LNCaP clone FGC (cell line): ENCODE results near the gene XRCC1.
A peak's percentile ranks its signal among the peaks of the same experiment; 100 is the strongest.

Source experiments
- DNase-seq: peaks from one replicate; pipeline ENCODE4 v3.0.0-alpha.2; 2011; ENCODE audit warnings: low read depth
- H3K4me3 ChIP-seq: 2 replicates; pipeline ENCODE4 v1.5.1; 2011; ENCODE audit warnings: mild to moderate bottlenecking, low read depth, low read length, control low read depth
- TF ChIP-seq, protein P1 (sequence below): IDR thresholded peaks from 2 replicates; pipeline ENCODE4 v1.5.1; 2012; ENCODE audit warnings: mild to moderate bottlenecking; ENCODE audit not compliant: control insufficient read depth, insufficient read depth; ENCODE audit errors: extremely low read depth

Gene XRCC1

DNA sequence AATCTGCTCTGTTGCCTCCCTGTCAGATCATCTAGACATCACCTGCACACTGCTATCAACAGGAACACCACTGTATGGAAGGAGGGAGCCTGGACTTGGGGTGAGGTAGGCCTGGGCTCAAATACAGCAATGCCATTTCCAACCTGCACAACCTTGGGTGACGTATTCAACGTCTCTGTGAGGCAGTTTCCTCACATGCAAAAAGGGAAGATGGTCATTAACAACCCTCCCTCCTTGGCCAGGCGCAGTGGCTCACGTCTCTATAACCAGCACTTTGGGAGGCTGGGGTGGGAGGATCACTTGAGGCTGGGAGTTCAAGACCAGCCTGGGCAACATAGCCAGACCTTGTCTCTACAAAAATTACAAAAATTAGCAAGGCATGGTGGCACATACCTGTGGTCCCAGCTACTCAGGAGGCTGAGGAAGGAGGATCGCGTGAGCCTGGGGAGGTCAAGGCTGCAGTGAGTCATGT is 13.1 kb downstream of the XRCC1 start:
- no peak overlapping the region for H3K4me3 ChIP-seq
- TF ChIP-seq, protein P1, sequence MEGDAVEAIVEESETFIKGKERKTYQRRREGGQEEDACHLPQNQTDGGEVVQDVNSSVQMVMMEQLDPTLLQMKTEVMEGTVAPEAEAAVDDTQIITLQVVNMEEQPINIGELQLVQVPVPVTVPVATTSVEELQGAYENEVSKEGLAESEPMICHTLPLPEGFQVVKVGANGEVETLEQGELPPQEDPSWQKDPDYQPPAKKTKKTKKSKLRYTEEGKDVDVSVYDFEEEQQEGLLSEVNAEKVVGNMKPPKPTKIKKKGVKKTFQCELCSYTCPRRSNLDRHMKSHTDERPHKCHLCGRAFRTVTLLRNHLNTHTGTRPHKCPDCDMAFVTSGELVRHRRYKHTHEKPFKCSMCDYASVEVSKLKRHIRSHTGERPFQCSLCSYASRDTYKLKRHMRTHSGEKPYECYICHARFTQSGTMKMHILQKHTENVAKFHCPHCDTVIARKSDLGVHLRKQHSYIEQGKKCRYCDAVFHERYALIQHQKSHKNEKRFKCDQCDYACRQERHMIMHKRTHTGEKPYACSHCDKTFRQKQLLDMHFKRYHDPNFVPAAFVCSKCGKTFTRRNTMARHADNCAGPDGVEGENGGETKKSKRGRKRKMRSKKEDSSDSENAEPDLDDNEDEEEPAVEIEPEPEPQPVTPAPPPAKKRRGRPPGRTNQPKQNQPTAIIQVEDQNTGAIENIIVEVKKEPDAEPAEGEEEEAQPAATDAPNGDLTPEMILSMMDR = no peak
- DNase-seq = no peak

DNA sequence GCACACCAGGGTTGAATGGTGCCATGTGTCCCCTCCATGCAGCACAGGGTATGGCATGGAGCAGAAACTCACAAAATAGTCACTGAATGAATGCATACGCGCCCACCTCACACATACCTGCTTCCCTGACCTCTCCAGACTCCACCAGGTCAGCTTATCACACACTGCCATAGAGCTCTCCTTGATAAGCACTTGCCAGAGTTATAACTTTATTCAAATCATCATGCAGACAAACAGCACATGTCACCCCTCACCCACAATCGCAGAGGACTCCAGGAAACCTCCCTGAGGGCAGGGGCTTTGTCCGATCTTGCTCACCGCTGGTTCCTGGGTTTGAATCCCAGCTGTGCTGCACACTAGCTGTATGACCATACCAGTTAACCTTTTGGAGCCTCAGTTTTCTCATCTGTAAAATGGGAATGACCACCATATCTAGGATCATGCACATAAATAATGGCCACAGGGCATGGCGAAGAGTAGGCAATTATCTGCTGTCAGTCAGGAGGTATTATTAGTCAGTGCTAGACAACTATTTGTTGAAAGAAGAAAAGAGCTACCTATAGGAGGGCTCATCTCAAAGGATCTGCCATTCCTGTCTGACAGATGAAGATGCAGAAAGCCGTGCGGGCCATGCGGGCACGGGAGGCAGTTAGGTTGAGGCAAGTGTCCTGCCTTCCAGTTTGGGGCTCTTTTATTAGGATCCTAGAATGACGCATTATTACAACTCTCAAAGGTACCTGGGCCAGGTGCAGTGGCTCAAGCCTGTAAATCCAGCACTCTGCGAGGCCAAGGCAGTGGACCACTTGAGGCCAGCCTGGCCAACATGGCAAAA is 14.0 kb downstream of the XRCC1 start:
- no peak for DNase-seq
- H3K4me3 ChIP-seq = no peak overlapping the region
- TF ChIP-seq, protein P1 = no peak

DNA sequence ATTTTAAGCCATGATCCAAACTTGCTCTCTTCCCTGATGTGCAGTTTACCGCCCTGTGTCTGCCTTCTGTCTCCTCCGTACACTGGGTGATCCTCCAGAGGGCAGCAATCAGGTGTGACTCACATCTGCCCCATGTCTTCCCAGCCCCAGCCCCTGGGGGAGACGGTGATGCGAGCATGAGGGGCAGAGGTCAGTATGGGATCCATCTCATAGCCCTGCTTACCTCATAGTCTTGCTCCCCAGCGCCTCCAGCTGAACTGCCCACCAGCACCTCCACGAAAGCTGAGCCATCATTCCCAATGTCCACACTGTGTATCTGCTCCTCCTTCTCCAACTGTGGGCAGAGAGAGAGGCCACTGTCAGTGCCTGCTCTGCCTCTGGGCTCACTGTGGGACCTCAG is 14.6 kb downstream of the XRCC1 start:
- TF ChIP-seq, protein P1 = no peak
- no peak for DNase-seq
- no peak overlapping the region for H3K4me3 ChIP-seq

DNA sequence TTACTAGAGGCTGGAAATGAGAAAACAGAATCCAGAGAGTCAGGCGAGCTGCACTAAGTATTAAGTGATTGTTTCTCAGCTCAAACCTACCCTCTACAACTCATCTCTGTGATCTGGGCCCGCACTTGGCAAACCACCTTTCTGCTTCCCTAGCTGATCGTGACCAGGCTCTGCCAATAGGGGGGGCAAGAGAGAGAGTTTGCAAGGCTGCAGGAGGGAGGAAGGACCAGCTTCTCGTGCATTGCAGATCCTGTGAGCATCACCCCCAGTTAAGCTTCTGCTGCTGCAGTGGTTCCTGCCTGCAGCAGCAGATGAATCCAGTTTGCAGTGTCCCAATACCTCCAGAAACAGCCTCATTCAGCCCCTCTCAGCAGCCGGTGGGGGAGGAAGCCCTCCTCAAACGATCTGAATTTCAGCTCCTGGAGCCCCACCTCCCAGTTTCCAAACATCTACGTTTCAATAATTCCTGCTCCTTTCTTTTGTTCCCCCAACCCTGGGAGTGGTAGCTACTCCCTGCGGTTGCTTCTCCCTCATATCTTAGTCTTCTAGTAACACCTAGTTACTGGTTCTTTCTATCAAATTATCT is 20.0 kb downstream of the XRCC1 start:
- TF ChIP-seq, protein P1 = peak; percentile 68
- DNase-seq = no peak
- no peak overlapping the region for H3K4me3 ChIP-seq

DNA sequence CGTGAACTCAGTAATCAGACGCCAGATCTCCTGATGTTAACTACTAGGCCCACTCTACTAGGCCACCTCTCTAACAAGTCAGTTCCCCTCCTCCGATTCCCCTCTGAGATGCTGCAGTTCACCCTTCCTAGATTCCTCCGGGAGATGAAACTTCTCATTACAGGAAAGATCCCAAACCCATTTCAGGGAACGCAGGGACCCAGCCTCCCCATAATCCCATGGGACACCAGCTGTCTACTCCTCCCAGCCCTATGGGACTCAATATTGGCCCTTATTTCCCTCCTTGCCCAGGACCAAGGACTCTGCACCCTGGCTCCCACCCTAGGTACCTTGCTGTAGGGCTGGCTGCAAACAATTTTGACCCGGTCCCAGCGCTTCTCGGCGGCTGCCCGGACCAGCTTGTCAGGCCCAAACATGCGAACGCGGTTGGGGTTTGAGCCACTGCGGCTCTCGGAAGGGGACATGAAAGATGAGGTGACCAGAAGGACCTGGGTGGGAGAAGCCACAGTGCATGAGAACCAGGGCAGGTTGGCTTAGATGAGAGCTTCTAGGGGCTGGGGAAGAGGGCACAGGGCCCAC is 20.9 kb downstream of the XRCC1 start:
- no peak overlapping the region for H3K4me3 ChIP-seq
- DNase-seq = no peak
- TF ChIP-seq, protein P1 = no peak

DNA sequence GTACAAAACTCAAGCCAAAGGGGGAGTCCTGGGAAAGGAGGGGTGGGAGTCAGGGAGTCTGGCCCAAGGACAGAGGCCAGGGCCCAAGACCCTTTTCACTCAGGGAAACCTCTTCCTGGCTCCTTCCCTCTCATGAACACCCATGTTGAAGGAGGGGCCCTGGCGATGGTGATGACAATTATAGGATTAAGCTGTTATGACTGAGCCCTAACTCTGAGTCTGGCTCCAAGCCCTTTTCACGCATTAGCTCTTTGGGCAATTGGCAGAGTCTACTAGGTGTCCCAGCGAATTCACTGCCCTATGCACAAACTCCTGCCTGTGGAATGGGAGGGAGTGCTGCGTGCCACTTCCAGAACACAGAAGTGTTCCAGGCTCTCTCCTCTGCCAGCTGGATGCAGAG is 21.7 kb downstream of the XRCC1 start:
- TF ChIP-seq, protein P1 = no peak
- no peak for DNase-seq

More for the DNA sequence above, 21.7 kb downstream of the XRCC1 start:
- no peak overlapping the region for H3K4me3 ChIP-seq
